Measurements from ENCODE around the gene DHRS4L2. TPM values are rescaled to one million over a fixed set of nuclear protein-coding genes. Genes with fewer than 3 reads are reported as not detected.
"Not testable (repeated sequence)": the region's sequence is repeated elsewhere in the genome, so short reads cannot be mapped to it uniquely, and the experiment has no call there.

DHRS4L2 gene
- total and polyA plus RNA-seq, 2 donors from 2014 or later = 20.7 to 463 TPM

DNA sequence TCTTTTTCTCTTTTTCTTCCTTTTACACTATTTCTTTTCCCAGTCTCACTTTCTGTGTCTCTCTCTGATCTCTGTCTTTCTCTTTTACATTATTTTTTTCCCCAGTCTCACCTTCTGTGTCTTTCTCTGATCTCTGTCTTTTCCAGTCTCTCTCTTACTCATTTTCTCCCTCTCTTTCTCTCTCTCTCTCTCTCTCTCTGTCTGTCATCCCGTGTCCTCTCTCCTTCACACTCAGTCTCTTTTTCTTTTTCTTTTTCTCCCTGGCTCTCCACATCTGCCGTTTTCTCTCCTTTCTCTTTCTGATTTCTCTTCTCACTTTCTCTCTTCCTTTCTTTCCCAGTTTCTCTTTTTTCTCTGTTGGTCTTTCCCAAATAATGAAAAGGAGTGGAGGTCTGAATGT lies 22.3 kb downstream of the DHRS4L2 start:
- intact Hi-C loops (cut with DNase I) = no loop called here
- H3K4me3 ChIP-seq (ENCODE audit: low read length in 3 of 3) = no peak overlapping the region

DNA sequence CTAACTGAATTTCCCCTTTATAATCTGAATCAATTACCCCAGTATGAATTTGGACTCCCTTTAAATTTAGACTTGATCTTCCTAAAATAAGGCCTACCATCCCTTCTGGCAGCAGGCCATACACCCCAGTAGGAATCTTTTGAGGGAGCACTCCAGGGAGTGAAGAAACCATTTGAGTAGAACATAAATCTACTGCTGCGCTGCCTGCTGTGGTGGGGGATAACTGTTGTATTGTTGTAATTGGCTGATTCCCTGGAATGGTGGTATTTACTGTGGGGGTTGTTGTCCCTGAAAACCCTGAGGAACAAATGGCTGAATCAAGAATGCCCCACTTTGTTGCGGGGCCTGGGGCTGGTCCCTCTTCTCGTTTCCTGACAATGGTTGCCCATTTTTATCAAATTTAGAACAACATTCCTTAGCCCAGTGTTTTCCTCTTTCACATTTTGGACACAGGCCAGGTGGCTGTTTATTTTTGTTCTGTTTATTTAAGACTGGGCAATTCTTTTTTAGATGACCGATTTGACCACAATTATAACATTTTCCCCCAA lies 24.1 kb downstream of the DHRS4L2 start:
- intact Hi-C loops (cut with DNase I); H3K9me3 ChIP-seq (ENCODE audit: control insufficient read depth in 2 of 3, insufficient read depth in 1 of 3, low read length in 3 of 3); FAIRE-seq; H3K4me1 ChIP-seq (ENCODE audit: control insufficient read depth in 2 of 3, insufficient read depth in 2 of 3, low read depth in 1 of 3, low read length in 3 of 3); H3K36me3 ChIP-seq (ENCODE audit: control insufficient read depth in 2 of 3, insufficient read depth in 3 of 3, low read length in 3 of 3); DNase-seq; H3K27ac ChIP-seq (ENCODE audit: low read depth in 2 of 2, low read length in 2 of 2); H3K9ac ChIP-seq (ENCODE audit: low read length in 3 of 3); H3K27me3 ChIP-seq (ENCODE audit: control insufficient read depth, insufficient read depth, low read length); H3K4me3 ChIP-seq (ENCODE audit: low read length in 3 of 3): not testable (repeated sequence)

More for the DNA sequence above, 22.3 kb downstream of the DHRS4L2 start:
- Histone ChIP-seq H3K4me1 (ENCODE audit: control insufficient read depth in 2 of 3, insufficient read depth in 2 of 3, low read depth in 1 of 3, low read length in 3 of 3) (peaks cover 0 to 6% (median 0%) of the 10 kb centered on the region in 3 donors), H3K27me3 (ENCODE audit: control insufficient read depth, insufficient read depth, low read length) (no peaks in the 10 kb centered on the region), H3K27ac (ENCODE audit: low read depth in 2 of 2, low read length in 2 of 2) (no peak overlapping the region), H3K36me3 (ENCODE audit: control insufficient read depth in 2 of 3, insufficient read depth in 3 of 3, low read length in 3 of 3) (no peaks in the 10 kb centered on the region), H3K9me3 (ENCODE audit: control insufficient read depth in 2 of 3, insufficient read depth in 1 of 3, low read length in 3 of 3) (no peaks in the 10 kb centered on the region), H3K9ac (ENCODE audit: low read length in 3 of 3) (no peak overlapping the region)
- TF ChIP-seq CTCF (IDR thresholded peaks at IDR 0.05; ENCODE audit: borderline replicate concordance, extremely low read depth, insufficient read depth) = no peak
- FAIRE-seq (no peak), DNase-seq (no peak)

DNA sequence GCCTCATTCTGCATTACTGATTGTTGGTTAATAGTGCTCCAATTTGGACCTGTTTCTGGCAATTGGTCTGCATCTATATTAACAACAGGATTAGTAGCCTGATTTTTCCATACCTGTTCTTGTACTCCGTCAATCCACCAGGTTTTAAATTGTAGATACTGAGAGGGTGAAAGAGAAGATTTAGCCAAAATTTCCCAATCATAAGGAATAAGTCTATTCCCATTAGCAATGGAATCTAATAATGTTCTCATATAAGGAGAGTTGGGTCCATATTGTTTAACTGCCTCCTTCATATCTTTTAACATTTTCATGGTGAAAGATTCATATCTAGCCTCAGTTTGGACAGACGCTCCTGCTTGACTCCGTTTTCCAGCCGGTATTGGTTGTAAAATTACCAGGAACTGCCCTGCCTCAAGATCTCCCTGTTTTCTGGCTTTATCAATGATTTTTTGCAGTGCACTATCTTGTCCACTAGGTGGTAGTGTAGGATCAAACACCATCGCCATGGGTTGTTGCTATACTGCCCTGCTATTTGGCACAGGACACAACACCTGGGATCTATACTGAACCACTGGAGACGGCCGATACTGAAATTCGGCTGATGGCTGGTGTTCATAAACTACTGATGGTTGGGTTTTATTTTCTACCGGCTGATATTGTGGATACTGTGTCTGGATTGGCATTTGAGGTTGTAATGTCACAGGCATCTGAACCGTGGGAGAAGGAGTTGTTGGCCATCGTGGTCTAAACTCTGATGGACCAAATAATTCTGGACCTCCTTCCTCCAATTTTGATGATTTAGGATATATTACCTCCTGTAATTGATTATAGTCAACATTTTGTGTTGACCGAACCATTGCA lies 25.2 kb downstream of the DHRS4L2 start:
- TF ChIP-seq CTCF (IDR thresholded peaks at IDR 0.05; ENCODE audit: borderline replicate concordance, extremely low read depth, insufficient read depth) = peak; percentile 97
- DNase-seq (peak in 4 of 5 donors; percentile 60 to 85 (median 73)), FAIRE-seq (peak; percentile 17)
- Histone ChIP-seq H3K4me1 (ENCODE audit: control insufficient read depth in 2 of 3, insufficient read depth in 2 of 3, low read depth in 1 of 3, low read length in 3 of 3) (peaks cover 0 to 6% (median 0%) of the 10 kb centered on the region in 3 donors), H3K4me3 (ENCODE audit: low read length in 3 of 3) (peak overlapping the region in 1 of 3 donors; percentile 3), H3K27me3 (ENCODE audit: control insufficient read depth, insufficient read depth, low read length) (no peaks in the 10 kb centered on the region), H3K27ac (ENCODE audit: low read depth in 2 of 2, low read length in 2 of 2) (no peak overlapping the region), H3K9ac (ENCODE audit: low read length in 3 of 3) (no peak overlapping the region), H3K36me3 (ENCODE audit: control insufficient read depth in 2 of 3, insufficient read depth in 3 of 3, low read length in 3 of 3) (no peaks in the 10 kb centered on the region), H3K9me3 (ENCODE audit: control insufficient read depth in 2 of 3, insufficient read depth in 1 of 3, low read length in 3 of 3) (no peaks in the 10 kb centered on the region)
- intact Hi-C loops (cut with DNase I) = no loop called here

GRCh38 chr14:24015745-24016144 lies 27.0 kb downstream of the DHRS4L2 start:
- H3K36me3 ChIP-seq (ENCODE audit: control insufficient read depth in 2 of 3, insufficient read depth in 3 of 3, low read length in 3 of 3); H3K9me3 ChIP-seq (ENCODE audit: control insufficient read depth in 2 of 3, insufficient read depth in 1 of 3, low read length in 3 of 3); H3K4me3 ChIP-seq (ENCODE audit: low read length in 3 of 3); H3K27ac ChIP-seq (ENCODE audit: low read depth in 2 of 2, low read length in 2 of 2); FAIRE-seq; H3K27me3 ChIP-seq (ENCODE audit: control insufficient read depth, insufficient read depth, low read length); H3K4me1 ChIP-seq (ENCODE audit: control insufficient read depth in 2 of 3, insufficient read depth in 2 of 3, low read depth in 1 of 3, low read length in 3 of 3); H3K9ac ChIP-seq (ENCODE audit: low read length in 3 of 3); DNase-seq: not testable (repeated sequence)
- intact Hi-C loops (cut with DNase I) = loop anchor here (5.0 kb wide), 1 partner anchor 43 kb away; no protein-coding TSS in a partner anchor

DNA sequence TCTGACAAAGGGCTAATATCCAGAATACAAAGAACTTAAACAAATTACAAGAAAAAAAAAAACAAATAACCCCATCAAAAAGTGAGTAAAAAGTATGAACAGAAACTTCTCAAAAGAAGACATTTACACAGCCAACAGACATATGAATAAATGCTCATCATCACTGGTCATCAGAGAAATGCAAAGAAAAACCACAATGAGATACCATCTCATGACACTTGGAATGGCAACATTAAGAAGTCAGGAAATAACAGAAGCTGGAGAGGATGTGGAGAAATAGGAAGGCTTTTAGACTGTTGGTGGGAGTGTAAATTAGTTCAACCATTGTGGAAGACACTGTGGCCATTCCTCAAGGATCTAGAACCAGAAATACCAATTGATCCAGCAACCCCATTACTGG lies 30.2 kb downstream of the DHRS4L2 start:
- not testable (repeated sequence) for DNase-seq; H3K36me3 ChIP-seq (ENCODE audit: control insufficient read depth in 2 of 3, insufficient read depth in 3 of 3, low read length in 3 of 3); H3K27ac ChIP-seq (ENCODE audit: low read depth in 2 of 2, low read length in 2 of 2); H3K9me3 ChIP-seq (ENCODE audit: control insufficient read depth in 2 of 3, insufficient read depth in 1 of 3, low read length in 3 of 3); H3K4me1 ChIP-seq (ENCODE audit: control insufficient read depth in 2 of 3, insufficient read depth in 2 of 3, low read depth in 1 of 3, low read length in 3 of 3); H3K9ac ChIP-seq (ENCODE audit: low read length in 3 of 3); H3K27me3 ChIP-seq (ENCODE audit: control insufficient read depth, insufficient read depth, low read length); H3K4me3 ChIP-seq (ENCODE audit: low read length in 3 of 3); FAIRE-seq
- intact Hi-C loops (cut with DNase I) = loop anchor here (5.0 kb wide), 1 partner anchor 47 kb away; no protein-coding TSS in a partner anchor
